Spleen (tissue), 7 donors: ENCODE results near the gene VANGL1.

Experiments used
- CTCF ChIP-seq, 11 experiments: fragments of 200-600 bp in 7 of 11; fragments of 450-650 bp in 4 of 11; sonication (generic) in 4 of 11; IDR thresholded peaks in 8 of 11; conservative IDR thresholded peaks in 3 of 11; 1 replicate in 7 of 11; 2 replicates in 4 of 11; pipeline versions ENCODE4 v1.4.0 to v1.8.0; 2016 to 2021; ENCODE audit warnings: antibody characterized with exemption in 11 of 11, inconsistent platforms in 4 of 11, mild to moderate bottlenecking in 1 of 11
- POLR2A ChIP-seq, 3 donors: fragments of 450-650 bp; IDR thresholded peaks; one replicate each; pipeline ENCODE4 v1.5.1; 2017; ENCODE audit warnings: antibody characterized with exemption in 3 of 3, mild to moderate bottlenecking in 1 of 3
- POLR2AphosphoS5 ChIP-seq, 3 donors: sonication (generic); formaldehyde crosslinking; IDR thresholded peaks; one replicate each; pipeline ENCODE4 v1.5.1; 2017; ENCODE audit warnings: antibody characterized with exemption in 3 of 3
- donor health status: DM: no; HTN: no; CAD: no; lungs with moderate emphysema.
- donor health status: DM: no; HTN: no; CAD: no.
- donor health status: DM: no; HTN: no; CAD: no.

- TF ChIP-seq POLR2A (IDR thresholded peaks at IDR 0.05): no peak
- no peak for TF ChIP-seq CTCF (IDR thresholded peaks at IDR 0.05 in 8 of 11, conservative IDR thresholded peaks at IDR 0.05 in 3 of 11)
- no peak for TF ChIP-seq POLR2AphosphoS5 (IDR thresholded peaks at IDR 0.05)
Measured at GRCh38 chr1:115648717-115649691, 7.2 kb downstream of the VANGL1 start.
